Activated CD4-positive, alpha-beta T cell treated with anti-CD3 and anti-CD28 coated beads, Interleukin-2, amount 10 ng/mL, durations not matched to agents 7 days and 5 days (primary cell): Measurements from ENCODE around the gene MTHFD1L. TPM values are rescaled to one million over a fixed set of nuclear protein-coding genes. Genes with fewer than 3 reads are reported as not detected.
"Not testable (repeated sequence)": the region's sequence is repeated elsewhere in the genome, so short reads cannot be mapped to it uniquely, and the experiment has no call there.

Source experiments
- CTCF ChIA-PET: fragments of 350-600 bp; sonication (Branson Sonifier 250); formaldehyde crosslinking; loops from one replicate; lab custom pipeline; 2021; ENCODE audit warnings: antibody characterized with exemption; lab: Charles Lee
- POLR2A ChIA-PET: fragments of 350-600 bp; sonication (Branson Sonifier 250); formaldehyde crosslinking; loops from one replicate; lab custom pipeline; 2021; ENCODE audit warnings: antibody characterized with exemption; lab: Charles Lee
- DNase-seq: peaks from one replicate; pipeline ENCODE4 v3.0.0-alpha.2; 2020
- H3K27ac Mint-ChIP-seq: one replicate; pipeline ENCODE4 v1.8.0; 2021; ENCODE audit warnings: mild to moderate bottlenecking, moderate library complexity, mixed read lengths
- H3K27me3 Mint-ChIP-seq: one replicate; pipeline ENCODE4 v1.8.0; 2021; ENCODE audit warnings: mixed read lengths
- H3K36me3 Mint-ChIP-seq: one replicate; pipeline ENCODE4 v1.8.0; 2021; ENCODE audit warnings: low read depth, mixed read lengths
- H3K4me1 Mint-ChIP-seq: one replicate; pipeline ENCODE4 v1.8.0; 2021; ENCODE audit warnings: mixed read lengths
- H3K4me3 Mint-ChIP-seq: one replicate; pipeline ENCODE4 v1.8.0; 2021; ENCODE audit warnings: mild to moderate bottlenecking, moderate library complexity, mixed read lengths
- H3K9me3 Mint-ChIP-seq: one replicate; pipeline ENCODE4 v1.8.0; 2021; ENCODE audit warnings: mixed read lengths
- total RNA-seq, 2 experiments: library from RNA; stranded (reverse); gene quantifications; one replicate each; pipeline ENCODE4 v1.2.3, GENCODE V29; 2021

MTHFD1L gene
- total RNA-seq, 2 experiments from 2014 or later = 34.9 to 40.6 TPM

GRCh38 chr6:151082079-151082478, 216.6 kb downstream of the MTHFD1L start:
- no peaks in the 10 kb centered on the region for H3K27me3 Mint-ChIP-seq
- peaks cover 1% of the 10 kb centered on the region for H3K4me1 Mint-ChIP-seq
- peaks cover 2% of the 10 kb centered on the region for H3K36me3 Mint-ChIP-seq
- CTCF ChIA-PET = interaction anchor here (0.7 kb wide), 1 partner anchor 19 kb away, joined by 3 read pairs; no protein-coding TSS in a partner anchor
- POLR2A ChIA-PET = no interaction called here
- H3K9me3 Mint-ChIP-seq = peaks cover under 1% of the 10 kb centered on the region
- H3K27ac Mint-ChIP-seq = no peak overlapping the region
- H3K4me3 Mint-ChIP-seq = no peak overlapping the region
- DNase-seq = no peak

GRCh38 chr6:151084275-151084674, 218.8 kb downstream of the MTHFD1L start:
- CTCF ChIA-PET = no interaction called here
- no peak for DNase-seq

GRCh38 chr6:151087055-151087454, 221.6 kb downstream of the MTHFD1L start:
- CTCF ChIA-PET = interaction anchor here (0.7 to 1.4 kb wide), 2 partner anchors 11 to 238 kb away, joined by 3 read pairs; no protein-coding TSS in a partner anchor
- H3K4me3 Mint-ChIP-seq, H3K27ac Mint-ChIP-seq, DNase-seq, POLR2A ChIA-PET, H3K4me1 Mint-ChIP-seq, H3K27me3 Mint-ChIP-seq, H3K9me3 Mint-ChIP-seq: not testable (repeated sequence)
- H3K36me3 Mint-ChIP-seq = peaks cover 12% of the 10 kb centered on the region

More at GRCh38 chr6:151084275-151084674, 218.8 kb downstream of the MTHFD1L start:
- POLR2A ChIA-PET = no interaction called here
- no peak overlapping the region for H3K27ac Mint-ChIP-seq
- H3K4me1 Mint-ChIP-seq = peaks cover 1% of the 10 kb centered on the region
- no peak overlapping the region for H3K4me3 Mint-ChIP-seq
- no peaks in the 10 kb centered on the region for H3K27me3 Mint-ChIP-seq
- peaks cover 4% of the 10 kb centered on the region for H3K36me3 Mint-ChIP-seq
- no peaks in the 10 kb centered on the region for H3K9me3 Mint-ChIP-seq

GRCh38 chr6:151087861-151088598, 222.5 kb downstream of the MTHFD1L start:
- Mint-ChIP-seq H3K4me1 (no peaks in the 10 kb centered on the region), H3K4me3 (no peak overlapping the region), H3K36me3 (peaks cover 20% of the 10 kb centered on the region), H3K27ac (no peak overlapping the region), H3K9me3 (no peaks in the 10 kb centered on the region), H3K27me3 (no peaks in the 10 kb centered on the region)
- ChIA-PET CTCF (interaction anchor here (0.6 to 1.4 kb wide), 2 partner anchors 12 to 364 kb away, joined by 3 read pairs; partner anchors contain the start of gene RMND1), POLR2A (no interaction called here)
- no peak for DNase-seq

- POLR2A ChIA-PET = no interaction called here
- Mint-ChIP-seq H3K27me3 (no peaks in the 10 kb centered on the region), H3K4me1 (no peaks in the 10 kb centered on the region), H3K36me3 (peaks cover 22% of the 10 kb centered on the region), H3K9me3 (no peaks in the 10 kb centered on the region), H3K4me3 (no peak overlapping the region), H3K27ac (no peak overlapping the region)
- DNase-seq = no peak
- CTCF ChIA-PET = interaction anchor here (0.6 kb wide), 1 partner anchor 363 kb away, joined by 3 read pairs; the partner anchor contains the start of gene RMND1
Observed at GRCh38 chr6:151088599-151088935, 223.1 kb downstream of the MTHFD1L start.

GRCh38 chr6:151088963-151089362, 223.5 kb downstream of the MTHFD1L start:
- Mint-ChIP-seq H3K27me3 (no peaks in the 10 kb centered on the region), H3K36me3 (peaks cover 25% of the 10 kb centered on the region), H3K27ac (no peak overlapping the region), H3K4me1 (no peaks in the 10 kb centered on the region), H3K9me3 (no peaks in the 10 kb centered on the region), H3K4me3 (no peak overlapping the region)
- no peak for DNase-seq
- CTCF ChIA-PET = no interaction called here
- POLR2A ChIA-PET = no interaction called here

- H3K9me3 Mint-ChIP-seq = no peaks in the 10 kb centered on the region
- H3K4me1 Mint-ChIP-seq = no peaks in the 10 kb centered on the region
- CTCF ChIA-PET = no interaction called here
- H3K36me3 Mint-ChIP-seq = peaks cover 31% of the 10 kb centered on the region
- H3K27me3 Mint-ChIP-seq = no peaks in the 10 kb centered on the region
- POLR2A ChIA-PET = no interaction called here
- no peak overlapping the region for H3K4me3 Mint-ChIP-seq
- no peak overlapping the region for H3K27ac Mint-ChIP-seq
- no peak for DNase-seq
Observed at GRCh38 chr6:151089978-151090377, 224.5 kb downstream of the MTHFD1L start.

GRCh38 chr6:151091571-151091970, 226.1 kb downstream of the MTHFD1L start:
- no peak for DNase-seq
- H3K4me1 Mint-ChIP-seq = no peaks in the 10 kb centered on the region
- H3K4me3 Mint-ChIP-seq = no peak overlapping the region
- CTCF ChIA-PET = no interaction called here
- POLR2A ChIA-PET = no interaction called here
- no peaks in the 10 kb centered on the region for H3K9me3 Mint-ChIP-seq
- no peak overlapping the region for H3K27ac Mint-ChIP-seq
- no peaks in the 10 kb centered on the region for H3K27me3 Mint-ChIP-seq
- H3K36me3 Mint-ChIP-seq = peaks cover 39% of the 10 kb centered on the region

- no peak overlapping the region for H3K4me3 Mint-ChIP-seq
- peaks cover 46% of the 10 kb centered on the region for H3K36me3 Mint-ChIP-seq
- POLR2A ChIA-PET = no interaction called here
- peaks cover 4% of the 10 kb centered on the region for H3K4me1 Mint-ChIP-seq
- DNase-seq = no peak
- no peaks in the 10 kb centered on the region for H3K27me3 Mint-ChIP-seq
- H3K9me3 Mint-ChIP-seq = no peaks in the 10 kb centered on the region
- CTCF ChIA-PET = no interaction called here
- no peak overlapping the region for H3K27ac Mint-ChIP-seq
Observed at GRCh38 chr6:151092591-151092990, 227.1 kb downstream of the MTHFD1L start.

GRCh38 chr6:151093706-151094105, 228.2 kb downstream of the MTHFD1L start:
- Mint-ChIP-seq H3K27ac (no peak overlapping the region), H3K36me3 (peaks cover 44% of the 10 kb centered on the region), H3K9me3 (no peaks in the 10 kb centered on the region), H3K4me3 (no peak overlapping the region), H3K27me3 (no peaks in the 10 kb centered on the region), H3K4me1 (peaks cover 15% of the 10 kb centered on the region)
- ChIA-PET POLR2A (no interaction called here), CTCF (interaction anchor here (0.6 kb wide), 2 partner anchors 84 to 221 kb away, joined by 3 to 4 read pairs; no protein-coding TSS in a partner anchor)
- no peak for DNase-seq

- peaks cover 15% of the 10 kb centered on the region for H3K4me1 Mint-ChIP-seq
- CTCF ChIA-PET = interaction anchor here (0.6 kb wide), 1 partner anchor 95 kb away, joined by 3 read pairs; no protein-coding TSS in a partner anchor
- no peak for DNase-seq
- peaks cover 45% of the 10 kb centered on the region for H3K36me3 Mint-ChIP-seq
- POLR2A ChIA-PET = no interaction called here
- H3K4me3 Mint-ChIP-seq = no peak overlapping the region
- H3K27ac Mint-ChIP-seq = no peak overlapping the region
- no peaks in the 10 kb centered on the region for H3K27me3 Mint-ChIP-seq
- H3K9me3 Mint-ChIP-seq = no peaks in the 10 kb centered on the region
Observed at GRCh38 chr6:151095538-151096254, 230.2 kb downstream of the MTHFD1L start.

- POLR2A ChIA-PET = no interaction called here
- no peak for DNase-seq
- Mint-ChIP-seq H3K4me3 (no peak overlapping the region), H3K4me1 (peaks cover 15% of the 10 kb centered on the region), H3K36me3 (peaks cover 45% of the 10 kb centered on the region), H3K27me3 (no peaks in the 10 kb centered on the region), H3K9me3 (no peaks in the 10 kb centered on the region), H3K27ac (no peak overlapping the region)
- CTCF ChIA-PET = interaction anchor here (0.6 kb wide), 2 partner anchors 22 to 94 kb away, joined by 3 read pairs; no protein-coding TSS in a partner anchor
Observed at GRCh38 chr6:151096255-151096612, 230.7 kb downstream of the MTHFD1L start.
